SU-DHL-6 (cell line): ENCODE results near the gene M1AP.

Source experiments
- EZH2phosphoT487 ChIP-seq: fragments of 200-600 bp; sonication (generic), shearing (Covaris generic); conservative IDR thresholded peaks from 2 replicates; pipeline ENCODE4 v1.6.1; 2018; ENCODE audit warnings: mild to moderate bottlenecking, antibody characterized with exemption, low read length, moderate library complexity, mixed read lengths
- TF ChIP-seq, protein P1 (sequence below): fragments of 200-600 bp; sonication (generic); IDR thresholded peaks from one replicate; pipeline ENCODE4 v1.5.1; 2017; ENCODE audit warnings: antibody characterized with exemption, mild to moderate bottlenecking, low read length, moderate library complexity; ENCODE audit not compliant: insufficient read depth, poor library complexity, severe bottlenecking

DNA sequence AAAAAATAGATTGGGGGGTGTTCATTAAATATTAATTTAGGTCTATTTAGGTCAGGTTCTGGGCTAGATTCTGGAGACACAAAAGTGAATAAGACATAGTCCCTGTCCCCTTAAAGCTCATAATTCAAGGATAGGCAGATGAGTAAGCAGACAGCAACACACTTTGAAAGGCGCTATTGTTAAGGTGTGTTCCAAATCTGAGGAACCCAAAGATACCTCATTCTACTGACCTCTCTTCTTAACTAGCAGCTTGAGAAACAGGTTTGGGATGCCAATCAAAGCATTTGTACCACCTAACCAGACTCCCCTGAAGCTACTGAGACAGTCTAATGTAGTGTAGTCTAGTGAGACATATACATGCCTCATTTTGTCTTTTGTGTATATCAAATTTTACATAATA lies 40.8 kb upstream of the M1AP start:
- TF ChIP-seq, protein P1, sequence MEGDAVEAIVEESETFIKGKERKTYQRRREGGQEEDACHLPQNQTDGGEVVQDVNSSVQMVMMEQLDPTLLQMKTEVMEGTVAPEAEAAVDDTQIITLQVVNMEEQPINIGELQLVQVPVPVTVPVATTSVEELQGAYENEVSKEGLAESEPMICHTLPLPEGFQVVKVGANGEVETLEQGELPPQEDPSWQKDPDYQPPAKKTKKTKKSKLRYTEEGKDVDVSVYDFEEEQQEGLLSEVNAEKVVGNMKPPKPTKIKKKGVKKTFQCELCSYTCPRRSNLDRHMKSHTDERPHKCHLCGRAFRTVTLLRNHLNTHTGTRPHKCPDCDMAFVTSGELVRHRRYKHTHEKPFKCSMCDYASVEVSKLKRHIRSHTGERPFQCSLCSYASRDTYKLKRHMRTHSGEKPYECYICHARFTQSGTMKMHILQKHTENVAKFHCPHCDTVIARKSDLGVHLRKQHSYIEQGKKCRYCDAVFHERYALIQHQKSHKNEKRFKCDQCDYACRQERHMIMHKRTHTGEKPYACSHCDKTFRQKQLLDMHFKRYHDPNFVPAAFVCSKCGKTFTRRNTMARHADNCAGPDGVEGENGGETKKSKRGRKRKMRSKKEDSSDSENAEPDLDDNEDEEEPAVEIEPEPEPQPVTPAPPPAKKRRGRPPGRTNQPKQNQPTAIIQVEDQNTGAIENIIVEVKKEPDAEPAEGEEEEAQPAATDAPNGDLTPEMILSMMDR: no peak
- no peak for TF ChIP-seq EZH2phosphoT487
